ENCODE results near the gene RBM19.
A peak's percentile ranks its signal among the peaks of the same experiment; 100 is the strongest.

RBM19 gene

DNA sequence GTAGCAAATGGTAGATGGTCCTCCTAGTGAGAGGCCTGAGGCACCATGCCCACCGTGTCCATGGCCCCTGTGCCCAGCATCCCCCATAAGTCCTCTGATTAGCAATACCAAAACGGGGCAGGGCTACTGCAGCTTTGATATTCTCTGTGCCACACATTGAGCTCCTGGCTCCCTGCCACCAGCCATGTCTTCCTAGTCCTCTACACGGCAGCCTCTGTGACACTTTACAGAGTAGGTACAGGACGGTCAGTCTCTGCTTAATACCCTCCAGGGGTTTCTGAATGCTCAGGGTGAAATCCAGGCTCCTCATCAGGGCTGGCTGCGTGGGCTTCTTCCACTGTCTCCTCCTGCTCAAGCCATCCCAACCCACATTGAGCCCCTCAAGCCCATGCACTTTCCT is 8.0 kb downstream of the RBM19 start:
- no peak for DNase-seq (ENCODE audit: low spot score)

DNA sequence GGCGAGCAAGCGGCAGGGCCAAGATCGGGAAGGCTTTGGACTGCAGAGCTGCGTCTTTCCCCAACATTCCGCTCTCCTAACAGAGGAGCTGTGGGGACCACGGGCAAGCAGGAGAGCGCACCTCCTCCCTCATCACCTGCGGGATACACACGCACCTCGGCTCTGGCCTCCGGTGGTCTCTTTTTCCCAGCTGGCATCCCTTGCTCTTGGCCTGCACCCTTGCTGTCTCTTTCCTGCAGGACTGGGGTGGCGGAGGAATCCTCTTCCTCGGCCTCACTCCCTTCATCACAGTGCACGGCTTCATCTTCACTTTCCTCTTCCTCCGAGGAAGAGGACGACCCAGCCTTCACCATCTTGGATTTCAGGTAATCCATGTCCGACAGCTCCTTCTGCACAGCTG is 8.5 kb downstream of the RBM19 start:
- DNase-seq (ENCODE audit: low spot score) = no peak

- no peak for DNase-seq (ENCODE audit: low spot score)
Observed at GRCh38 chr12:113955109-113955970, 10.8 kb downstream of the RBM19 start.

- DNase-seq (ENCODE audit: low spot score) = no peak
Observed at GRCh38 chr12:113954547-113954946, 11.6 kb downstream of the RBM19 start.

DNA sequence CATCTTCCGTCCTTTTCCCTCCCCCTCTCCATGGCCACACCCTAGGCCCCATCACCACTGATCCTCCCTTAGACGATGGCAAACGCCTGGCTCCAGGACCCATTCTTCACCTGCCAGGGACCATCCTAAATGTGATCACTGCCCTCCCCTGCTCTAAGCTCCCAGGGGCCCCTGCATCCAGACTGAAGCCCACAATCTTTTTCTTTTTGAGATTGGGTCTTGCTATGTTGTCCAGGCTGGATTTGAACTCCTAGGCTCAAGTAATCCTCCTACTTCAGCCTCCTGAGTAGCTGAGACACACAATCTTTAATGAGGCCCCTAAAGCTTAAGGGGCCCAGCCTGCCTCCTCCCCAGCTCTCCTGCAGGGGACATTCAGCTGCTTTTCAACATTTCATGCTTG is 15.3 kb downstream of the RBM19 start:
- DNase-seq (ENCODE audit: low spot score) = no peak

DNA sequence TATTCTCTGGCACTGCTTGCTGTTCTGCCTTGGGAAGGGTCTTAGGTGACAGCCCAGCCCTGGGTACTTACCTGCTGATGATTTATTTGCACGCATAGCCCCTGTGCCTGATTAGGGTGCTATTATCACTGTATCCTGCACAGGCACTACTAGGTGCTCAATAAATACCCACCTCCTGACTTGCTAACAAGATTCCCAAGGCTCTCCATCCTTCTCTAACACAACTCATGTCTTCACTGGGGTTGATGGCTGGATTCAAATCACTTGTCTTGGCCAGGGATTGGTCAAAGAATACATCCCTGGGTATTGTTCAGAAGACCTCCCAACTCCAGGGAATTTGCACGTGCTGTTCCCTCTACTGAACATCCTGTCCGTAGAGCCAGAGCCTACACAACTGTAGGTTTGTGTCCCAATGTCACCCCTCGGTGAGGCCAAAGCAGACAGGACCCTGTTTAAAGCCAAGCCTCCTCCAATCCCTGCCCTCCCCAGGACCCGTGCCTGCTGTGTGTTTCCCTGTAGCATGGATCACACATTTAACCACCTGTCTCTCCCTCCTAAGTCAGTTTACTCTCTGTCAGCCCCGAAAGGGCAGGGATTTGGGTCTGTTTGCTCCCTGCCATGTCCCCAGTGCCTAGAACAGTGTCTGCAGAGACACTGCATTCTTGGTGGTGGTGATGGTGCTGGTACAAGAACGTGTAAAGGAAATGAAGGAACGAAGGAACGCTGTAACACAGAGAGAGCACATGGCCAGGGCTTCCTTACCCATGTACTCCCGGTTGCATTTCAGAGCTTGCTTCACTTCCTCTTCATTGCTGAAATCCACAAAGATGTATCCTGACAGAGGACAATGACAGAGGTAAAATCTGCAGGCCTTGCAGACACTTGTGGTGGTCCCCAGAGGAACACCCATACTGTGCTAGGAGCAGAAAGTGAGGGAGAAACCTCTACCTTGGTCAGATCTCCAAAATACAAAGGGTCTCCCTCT is 16.5 kb downstream of the RBM19 start:
- DNase-seq (ENCODE audit: low spot score) = no peak

DNA sequence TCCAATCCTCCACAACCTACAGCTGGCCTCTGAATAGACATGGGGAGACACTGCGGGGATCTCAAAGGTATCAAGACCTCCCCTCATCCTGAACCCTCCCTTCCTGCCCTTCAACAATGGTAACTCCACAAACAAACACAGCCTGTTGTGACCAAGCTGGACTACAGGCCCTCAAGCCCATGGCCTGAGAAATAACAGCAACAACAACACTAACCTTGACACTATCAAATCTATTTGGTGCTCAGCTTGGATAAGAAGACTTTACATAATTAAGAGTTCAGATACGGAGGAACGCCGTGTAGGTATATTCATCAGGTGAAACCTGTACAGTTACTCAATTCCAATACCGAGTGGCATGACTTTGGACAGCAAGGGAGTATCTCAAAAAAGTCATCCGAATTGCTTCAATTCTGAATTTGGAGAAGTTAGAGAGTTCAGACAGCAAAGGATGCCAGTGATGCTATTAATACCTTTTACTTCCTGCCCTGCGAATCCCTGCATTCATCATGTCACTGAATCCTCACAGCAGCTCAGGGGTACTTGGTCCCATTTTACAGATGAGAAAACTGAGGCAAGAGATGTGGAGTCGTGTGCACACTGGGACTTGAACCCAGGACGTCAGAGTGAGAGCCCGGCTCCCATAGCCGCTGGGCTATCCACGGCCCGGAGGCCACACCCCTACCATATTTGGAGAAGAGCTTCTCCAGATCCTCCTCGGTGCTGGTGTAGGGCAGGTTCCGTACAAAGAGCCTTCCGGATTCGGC is 17.8 kb downstream of the RBM19 start:
- no peak for DNase-seq (ENCODE audit: low spot score)

GRCh38 chr12:113946175-113946574 is 19.9 kb downstream of the RBM19 start:
- DNase-seq (ENCODE audit: low spot score) = no peak

GRCh38 chr12:113945174-113946173 is 20.7 kb downstream of the RBM19 start:
- no peak for DNase-seq (ENCODE audit: low spot score)

DNA sequence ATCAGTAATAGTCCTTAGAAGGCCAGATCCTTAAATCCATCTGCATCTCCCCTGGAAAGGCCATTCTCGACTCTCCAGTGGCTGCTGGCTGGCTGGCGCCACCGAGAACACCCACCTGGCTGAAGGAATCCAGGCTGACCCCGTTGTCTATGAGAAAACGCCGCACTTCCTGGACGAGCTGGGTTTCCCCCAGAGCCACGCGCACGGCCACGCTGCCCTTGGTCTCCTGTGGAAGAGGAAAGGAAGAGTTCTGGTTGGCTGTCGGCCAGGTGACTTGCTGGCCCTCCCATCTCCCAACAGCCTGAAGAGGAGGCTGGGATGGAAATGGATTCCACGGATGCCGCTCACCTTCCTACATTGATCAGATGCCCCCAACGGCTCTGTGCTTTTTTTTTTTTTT is 23.9 kb downstream of the RBM19 start:
- no peak for DNase-seq (ENCODE audit: low spot score)

GRCh38 chr12:113941208-113941486 is 25.0 kb downstream of the RBM19 start:
- no peak for DNase-seq (ENCODE audit: low spot score)

GRCh38 chr12:113940357-113941207 is 25.5 kb downstream of the RBM19 start:
- no peak for DNase-seq (ENCODE audit: low spot score)

DNA sequence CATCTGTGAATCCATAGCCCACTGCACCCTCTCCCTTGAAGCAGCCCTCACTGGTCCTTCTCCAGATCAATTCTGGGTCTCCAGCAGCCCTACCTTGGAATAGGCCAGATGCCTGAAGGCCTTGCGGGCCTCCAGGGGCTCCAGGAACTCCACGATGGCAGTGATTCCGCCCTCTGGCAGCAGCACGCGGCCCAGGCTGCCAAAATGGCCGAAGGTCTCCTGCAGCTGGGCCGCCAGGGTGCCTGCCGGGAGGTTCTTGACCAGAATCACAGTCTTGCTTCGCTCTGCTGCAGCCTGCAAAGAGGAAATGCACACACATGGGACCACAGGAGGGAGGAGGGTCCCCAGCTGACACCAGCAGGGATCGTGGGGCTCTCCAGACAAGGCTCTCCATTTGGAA is 26.3 kb downstream of the RBM19 start:
- no peak for DNase-seq (ENCODE audit: low spot score)

- no peak for DNase-seq (ENCODE audit: low spot score)
Observed at GRCh38 chr12:113938471-113938870, 27.7 kb downstream of the RBM19 start.

- DNase-seq (ENCODE audit: low spot score) = peak; percentile 16
Observed at GRCh38 chr12:113936460-113936859, 29.7 kb downstream of the RBM19 start.

- peak; percentile 20 for DNase-seq (ENCODE audit: low spot score)
Observed at GRCh38 chr12:113935459-113935858, 30.7 kb downstream of the RBM19 start.

DNA sequence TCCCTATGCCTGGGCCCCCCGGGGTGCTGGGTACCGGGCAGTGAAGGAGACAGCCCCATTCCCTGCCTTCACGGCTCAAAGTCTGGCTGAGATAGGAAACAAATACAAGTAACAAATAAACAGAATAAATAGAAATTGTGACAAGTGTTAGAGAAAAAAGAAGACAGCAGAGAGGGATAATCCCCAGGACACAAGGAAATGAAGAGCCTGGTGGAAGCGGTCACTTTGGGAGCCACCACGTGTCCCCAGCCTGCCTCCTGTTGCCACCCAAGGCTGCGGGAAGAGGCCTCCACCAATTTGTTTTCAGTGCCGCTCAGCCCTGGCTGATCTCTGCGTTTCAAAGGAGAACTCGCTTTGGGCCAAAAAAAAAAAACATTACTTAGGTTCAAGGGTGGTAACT is 31.2 kb downstream of the RBM19 start:
- DNase-seq (ENCODE audit: low spot score) = no peak

DNA sequence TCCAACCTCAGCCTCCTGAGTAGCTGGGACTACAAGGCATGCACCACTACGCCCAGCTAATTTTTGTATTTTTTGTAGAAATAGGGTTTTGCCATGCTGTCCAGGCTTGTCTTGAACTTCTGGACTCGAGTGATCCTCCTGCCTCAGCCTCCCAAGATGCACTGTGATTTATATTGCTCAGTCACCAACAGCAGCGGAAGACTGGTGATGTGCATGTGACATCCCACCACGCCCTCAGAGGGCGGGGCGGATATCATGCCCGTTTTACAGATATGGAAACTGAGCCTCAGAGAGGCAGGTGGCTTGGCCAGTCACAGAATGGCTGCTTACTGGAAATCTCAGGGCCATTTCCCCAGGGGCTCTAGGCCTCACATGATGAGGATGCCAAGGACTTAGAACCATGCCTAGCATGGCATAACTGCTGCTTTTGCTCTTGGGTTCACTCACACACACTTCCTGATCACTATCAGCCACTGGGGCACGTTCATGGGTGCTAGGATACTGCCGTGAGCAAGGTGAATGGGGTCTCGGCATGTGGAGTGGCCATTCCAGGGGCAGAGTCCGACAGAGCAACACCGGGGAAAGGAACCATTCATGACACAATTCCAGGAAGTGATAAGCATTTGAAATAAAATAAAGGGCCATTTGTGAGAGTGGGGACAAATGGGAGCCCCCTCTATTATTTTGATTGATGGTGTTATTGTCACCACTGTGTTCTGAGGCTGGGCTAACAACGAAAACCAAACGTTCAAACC is 31.9 kb downstream of the RBM19 start:
- no peak for DNase-seq (ENCODE audit: low spot score)

DNA sequence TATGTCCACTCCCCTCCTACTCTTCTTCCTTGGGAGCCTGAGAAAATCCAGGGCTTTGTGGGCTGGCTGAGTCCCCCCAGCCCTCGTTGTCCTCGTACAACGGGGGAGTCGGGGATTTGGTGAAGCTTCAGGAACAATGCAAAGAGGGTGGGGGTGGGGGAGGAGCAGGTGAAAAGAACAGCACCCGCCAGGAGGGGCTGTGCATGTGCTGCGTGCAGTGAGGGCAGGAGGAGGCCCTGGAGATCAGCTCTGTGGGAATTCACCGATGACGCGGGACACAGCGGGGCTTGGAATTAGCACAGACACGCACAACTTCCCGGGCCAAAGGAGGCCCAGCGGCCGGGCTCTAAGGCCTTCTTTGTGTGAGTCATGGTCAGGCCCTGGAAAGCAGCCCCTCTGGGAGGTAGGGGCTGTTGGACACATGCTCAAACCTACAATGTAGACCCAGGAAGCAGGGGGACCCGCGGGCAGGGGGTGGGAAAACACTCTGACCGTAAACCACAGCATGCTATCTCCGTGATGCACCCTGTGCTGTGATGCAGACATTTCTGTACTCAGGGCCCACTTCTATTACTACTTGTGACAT is 32.8 kb downstream of the RBM19 start:
- peak; percentile 58 for DNase-seq (ENCODE audit: low spot score)

Measured in pons (tissue), 1 donor.